ENCODE results near the gene GAMT.
A peak's percentile ranks its signal among the peaks of the same experiment; 100 is the strongest.

Gene GAMT

DNA sequence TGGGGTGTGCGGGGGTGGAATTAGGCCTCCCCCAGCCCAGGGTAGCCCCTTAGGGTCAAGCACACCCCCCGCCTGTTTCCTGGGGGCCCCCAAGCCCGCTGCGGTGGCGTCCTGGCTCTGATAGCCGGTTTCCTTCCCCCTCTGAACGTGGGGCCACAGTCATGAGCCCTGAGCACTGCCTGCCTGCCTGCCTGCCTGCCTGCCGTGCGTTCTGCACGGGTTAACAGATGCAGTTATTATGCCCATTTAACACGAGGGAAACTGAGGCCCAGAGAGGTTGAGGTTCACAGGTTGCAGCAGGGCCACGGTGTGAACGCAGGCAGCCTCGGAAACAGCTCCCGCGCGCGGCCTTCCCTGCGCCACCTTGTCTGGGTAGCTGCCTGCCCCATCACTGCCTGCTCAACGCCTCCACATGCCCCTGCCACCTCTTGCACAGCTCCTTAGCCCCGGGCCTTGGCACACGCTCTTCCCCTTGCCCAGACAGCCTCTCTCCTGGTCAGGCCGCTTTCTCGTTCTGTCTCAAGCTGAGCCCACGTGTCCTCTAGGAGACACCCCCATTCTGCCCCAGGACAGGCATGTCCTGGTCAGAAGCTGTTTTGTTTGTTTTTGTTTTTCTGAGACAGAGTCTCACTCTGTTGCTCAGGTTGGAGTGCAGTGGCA lies 1.2 kb upstream of the GAMT start:
- ATAC-seq (no peak), DNase-seq (no peak)
- Mint-ChIP-seq H3K4me1 (peaks cover 17% of the 10 kb centered on the region), H3K9me3 (no peaks in the 10 kb centered on the region), H3K27ac (no peak overlapping the region), H3K4me3 (peak overlapping the region; percentile 33), H3K27me3 (peaks cover 5% of the 10 kb centered on the region), H3K36me3 (ENCODE audit: low read depth) (no peaks in the 10 kb centered on the region)

DNA sequence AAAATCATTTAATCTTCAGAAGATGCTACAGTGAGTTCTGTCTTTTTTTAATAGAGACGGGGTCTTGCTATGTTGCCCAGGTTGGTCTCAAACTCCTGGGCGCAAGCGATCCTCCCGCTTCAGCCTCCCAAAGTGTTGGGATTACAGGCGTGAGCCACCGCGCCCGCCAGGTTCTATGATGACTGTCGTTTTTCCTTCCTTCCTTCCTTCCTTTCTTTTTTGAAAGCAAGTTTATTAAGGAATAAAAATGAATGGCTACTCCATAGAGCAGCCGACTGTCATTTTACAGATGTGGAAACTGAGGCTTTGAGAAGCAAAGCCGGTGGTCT lies 511 bp upstream of the GAMT start:
- Mint-ChIP-seq H3K36me3 (ENCODE audit: low read depth) (no peaks in the 10 kb centered on the region), H3K9me3 (no peaks in the 10 kb centered on the region), H3K4me1 (peaks cover 17% of the 10 kb centered on the region), H3K4me3 (peak overlapping the region; percentile 48), H3K27ac (no peak overlapping the region), H3K27me3 (peaks cover 5% of the 10 kb centered on the region)
- ATAC-seq, result no peak
- DNase-seq, result no peak

DNA sequence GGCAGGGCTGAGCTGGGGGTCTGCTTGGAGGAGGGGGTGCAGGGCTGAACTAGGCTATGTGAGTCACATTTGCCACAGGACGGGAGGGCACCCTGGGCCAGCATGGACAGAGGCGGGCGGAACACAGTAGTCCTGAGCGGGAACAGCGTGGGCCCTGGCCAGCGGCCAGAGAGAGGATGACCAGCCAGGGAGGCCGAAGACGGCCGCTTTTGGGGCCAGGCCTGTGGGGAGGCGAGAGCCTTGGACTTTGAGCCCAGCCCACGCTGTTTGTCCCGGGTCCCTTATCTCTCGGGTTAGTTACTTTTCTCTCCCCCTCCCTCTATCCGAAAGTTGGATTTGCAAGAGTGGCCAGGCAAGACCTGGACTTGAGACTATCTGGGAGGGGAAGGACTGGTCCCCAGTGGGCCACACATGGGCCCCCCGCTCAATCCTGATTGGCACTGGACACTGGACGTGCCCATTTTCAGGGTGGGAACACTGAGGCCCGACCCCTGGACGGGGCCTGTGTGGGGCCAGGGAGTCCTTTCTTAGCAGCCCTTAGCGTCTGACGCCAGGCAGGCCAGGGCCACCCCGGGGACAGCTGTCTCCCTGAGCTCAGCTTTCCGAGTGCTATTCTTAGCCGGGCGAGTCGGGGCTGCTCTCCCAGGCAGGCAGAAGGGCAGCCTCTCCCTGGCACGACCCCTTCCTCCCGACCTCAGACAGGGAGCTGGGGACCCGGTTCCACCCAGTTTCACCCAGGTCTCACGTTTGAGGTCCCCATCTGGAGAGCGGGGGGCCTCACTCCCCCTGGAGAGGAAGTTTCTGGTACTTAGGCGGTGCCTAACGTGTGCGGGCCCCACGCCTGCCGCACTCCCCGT lies 833 bp downstream of the GAMT start:
- no peaks in the 10 kb centered on the region for H3K9me3 Mint-ChIP-seq
- H3K27ac Mint-ChIP-seq, result no peak overlapping the region
- H3K4me3 Mint-ChIP-seq, result peak overlapping the region; percentile 69
- H3K27me3 Mint-ChIP-seq, result peaks cover 5% of the 10 kb centered on the region
- no peaks in the 10 kb centered on the region for H3K36me3 Mint-ChIP-seq (ENCODE audit: low read depth)
- no peak for ATAC-seq
- H3K4me1 Mint-ChIP-seq, result peaks cover 16% of the 10 kb centered on the region
- no peak for DNase-seq

GRCh38 chr19:1399745-1400144 lies 1.6 kb downstream of the GAMT start:
- peaks cover 16% of the 10 kb centered on the region for H3K4me1 Mint-ChIP-seq

GRCh38 chr19:1399079-1399478 lies 2.3 kb downstream of the GAMT start:
- DNase-seq (no peak), ATAC-seq (no peak)
- H3K27ac Mint-ChIP-seq, result no peak overlapping the region
- peaks cover 5% of the 10 kb centered on the region for H3K27me3 Mint-ChIP-seq
- H3K4me1 Mint-ChIP-seq, result peaks cover 16% of the 10 kb centered on the region
- H3K36me3 Mint-ChIP-seq (ENCODE audit: low read depth), result no peaks in the 10 kb centered on the region
- H3K9me3 Mint-ChIP-seq, result no peaks in the 10 kb centered on the region
- no peak overlapping the region for H3K4me3 Mint-ChIP-seq

More at GRCh38 chr19:1399745-1400144, 1.6 kb downstream of the GAMT start:
- H3K4me3 Mint-ChIP-seq, result no peak overlapping the region
- ATAC-seq (no peak), DNase-seq (no peak)
- peaks cover 5% of the 10 kb centered on the region for H3K27me3 Mint-ChIP-seq
- no peak overlapping the region for H3K27ac Mint-ChIP-seq
- H3K9me3 Mint-ChIP-seq, result no peaks in the 10 kb centered on the region
- no peaks in the 10 kb centered on the region for H3K36me3 Mint-ChIP-seq (ENCODE audit: low read depth)

DNA sequence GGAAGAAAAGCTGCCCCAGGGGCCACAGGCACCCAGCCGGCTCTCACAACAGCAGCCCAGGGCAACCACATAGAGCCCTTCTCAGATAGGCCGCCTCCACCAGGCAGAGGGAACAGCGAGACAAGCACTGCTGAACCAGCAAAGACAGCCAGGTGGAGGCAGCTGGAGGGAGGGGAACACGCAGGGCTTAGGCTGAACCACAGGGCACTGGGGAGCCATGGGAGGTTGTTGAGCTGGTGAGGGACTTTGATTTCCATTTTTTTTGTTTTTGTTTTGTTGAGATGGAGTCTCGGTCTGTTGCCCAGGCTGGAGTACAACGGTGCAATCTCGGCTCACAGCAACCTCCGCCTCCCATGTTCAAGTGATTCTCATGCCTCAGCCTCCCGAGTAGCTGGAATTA lies 3.5 kb downstream of the GAMT start:
- ATAC-seq (no peak), DNase-seq (no peak)
- Mint-ChIP-seq H3K4me3 (no peak overlapping the region), H3K4me1 (peaks cover 13% of the 10 kb centered on the region), H3K36me3 (ENCODE audit: low read depth) (no peaks in the 10 kb centered on the region), H3K27ac (no peak overlapping the region), H3K9me3 (no peaks in the 10 kb centered on the region), H3K27me3 (peaks cover 2% of the 10 kb centered on the region)

- H3K27me3 Mint-ChIP-seq, result no peaks in the 10 kb centered on the region
- H3K4me1 Mint-ChIP-seq, result peaks cover 8% of the 10 kb centered on the region
- H3K36me3 Mint-ChIP-seq (ENCODE audit: low read depth), result peaks cover 4% of the 10 kb centered on the region
- H3K27ac Mint-ChIP-seq, result no peak overlapping the region
- no peaks in the 10 kb centered on the region for H3K9me3 Mint-ChIP-seq
- ATAC-seq (no peak), DNase-seq (no peak)
- no peak overlapping the region for H3K4me3 Mint-ChIP-seq
These were observed 4.3 kb downstream of the GAMT start for GRCh38 chr19:1396768-1397679.

DNA sequence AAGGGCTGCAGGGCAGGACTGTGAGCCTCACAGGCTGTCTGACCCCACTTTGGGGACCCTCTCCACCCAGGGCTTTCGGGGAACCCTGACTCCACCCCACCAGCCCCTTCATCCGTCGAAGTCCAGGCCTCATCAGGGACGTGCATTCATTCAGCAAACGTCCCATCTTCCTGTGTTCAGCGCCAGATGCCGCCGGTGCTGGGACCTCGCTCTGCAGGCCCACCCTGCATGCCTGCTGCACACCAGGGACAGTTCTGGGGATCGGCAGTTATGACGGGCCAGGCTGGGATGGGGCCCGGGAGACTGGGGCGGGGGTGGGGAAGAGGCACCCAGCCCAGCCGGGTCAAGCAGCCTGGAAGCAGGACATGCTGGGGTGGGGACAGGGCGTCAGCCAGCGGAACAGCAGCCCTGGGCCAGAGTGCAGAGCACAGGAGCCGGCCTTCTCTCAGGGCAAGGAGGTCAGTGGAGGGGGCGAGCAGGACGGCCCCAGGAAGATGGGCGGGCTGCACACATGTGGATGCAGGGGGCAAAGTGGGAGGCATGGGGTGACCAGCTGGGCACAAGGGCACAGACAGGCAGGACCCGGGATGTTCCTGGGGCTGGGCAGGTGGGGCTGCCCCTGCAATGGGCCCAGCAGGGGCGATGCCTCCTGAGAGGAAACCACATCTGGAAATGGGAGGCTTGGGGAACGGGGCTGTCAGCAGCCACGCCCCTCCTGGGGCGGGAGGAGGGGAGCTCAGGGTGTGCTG lies 5.1 kb downstream of the GAMT start:
- Mint-ChIP-seq H3K4me3 (no peak overlapping the region), H3K9me3 (no peaks in the 10 kb centered on the region), H3K36me3 (ENCODE audit: low read depth) (peaks cover 6% of the 10 kb centered on the region), H3K27ac (no peak overlapping the region), H3K4me1 (peaks cover 7% of the 10 kb centered on the region), H3K27me3 (no peaks in the 10 kb centered on the region)
- DNase-seq (no peak), ATAC-seq (no peak)

- H3K4me3 Mint-ChIP-seq, result no peak overlapping the region
- peaks cover 8% of the 10 kb centered on the region for H3K36me3 Mint-ChIP-seq (ENCODE audit: low read depth)
- no peaks in the 10 kb centered on the region for H3K27me3 Mint-ChIP-seq
- no peaks in the 10 kb centered on the region for H3K9me3 Mint-ChIP-seq
- peaks cover 5% of the 10 kb centered on the region for H3K4me1 Mint-ChIP-seq
- no peak overlapping the region for H3K27ac Mint-ChIP-seq
- DNase-seq, result no peak
- ATAC-seq, result no peak
These were observed 5.9 kb downstream of the GAMT start for GRCh38 chr19:1395194-1396018.

DNA sequence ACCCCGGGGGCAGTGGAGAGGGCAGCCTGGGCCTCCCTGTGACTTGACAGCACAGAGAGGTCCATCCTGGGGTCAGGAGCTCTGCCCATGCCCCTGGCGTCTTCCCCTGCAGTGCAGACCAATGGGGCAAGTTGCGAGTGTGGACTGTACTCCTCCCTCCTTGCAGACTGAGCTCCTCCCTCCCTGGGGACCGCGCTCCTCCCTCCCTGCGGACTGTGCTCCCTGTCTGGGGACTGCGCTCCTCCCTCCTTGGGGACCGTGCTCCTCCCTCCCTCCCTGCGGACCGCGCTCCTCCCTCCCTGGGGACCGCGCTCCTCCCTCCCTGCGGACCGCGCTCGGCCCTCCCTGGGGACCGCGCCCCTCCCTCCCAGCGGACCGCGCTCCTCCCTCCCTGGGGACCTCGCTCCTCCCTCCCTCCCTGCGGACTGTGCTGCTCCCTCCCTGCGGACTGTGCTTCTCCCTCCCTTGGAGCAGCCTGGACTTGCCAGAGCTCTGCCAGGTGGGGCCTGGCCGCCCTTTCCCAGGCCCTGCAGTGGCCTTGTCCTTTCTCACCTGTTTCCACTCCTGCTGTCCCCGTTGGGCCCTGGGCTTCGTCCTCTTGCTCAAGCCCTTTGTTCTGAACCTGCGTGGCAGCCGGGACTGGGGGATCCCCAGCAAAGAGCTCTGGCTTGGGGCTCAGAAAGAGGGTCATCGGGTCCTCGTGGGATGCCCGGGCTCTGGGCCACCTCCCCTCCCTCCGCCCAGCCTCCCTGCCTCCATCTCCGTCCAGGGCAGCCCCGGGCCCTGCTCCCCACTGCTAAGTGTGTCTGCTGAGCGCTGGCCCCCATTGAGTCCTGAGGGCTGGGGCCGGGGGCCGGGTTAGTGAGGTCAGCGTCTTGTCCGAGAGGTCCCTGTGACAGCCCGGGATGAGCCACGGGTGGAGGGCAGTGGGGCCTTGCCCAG lies 6.8 kb downstream of the GAMT start:
- ATAC-seq (no peak), DNase-seq (no peak)
- no peaks in the 10 kb centered on the region for H3K27me3 Mint-ChIP-seq
- no peak overlapping the region for H3K27ac Mint-ChIP-seq
- peaks cover 10% of the 10 kb centered on the region for H3K36me3 Mint-ChIP-seq (ENCODE audit: low read depth)
- H3K4me3 Mint-ChIP-seq, result no peak overlapping the region
- H3K4me1 Mint-ChIP-seq, result peaks cover 5% of the 10 kb centered on the region
- H3K9me3 Mint-ChIP-seq, result no peaks in the 10 kb centered on the region

- Mint-ChIP-seq H3K27me3 (no peaks in the 10 kb centered on the region), H3K9me3 (no peaks in the 10 kb centered on the region), H3K36me3 (ENCODE audit: low read depth) (peaks cover 16% of the 10 kb centered on the region), H3K4me3 (no peak overlapping the region), H3K4me1 (peaks cover 5% of the 10 kb centered on the region), H3K27ac (no peak overlapping the region)
- ATAC-seq, result no peak
- no peak for DNase-seq
These were observed 7.5 kb downstream of the GAMT start for GRCh38 chr19:1393841-1394240.

- no peak for ATAC-seq
- Mint-ChIP-seq H3K27ac (no peak overlapping the region), H3K27me3 (no peaks in the 10 kb centered on the region), H3K36me3 (ENCODE audit: low read depth) (peaks cover 18% of the 10 kb centered on the region), H3K9me3 (no peaks in the 10 kb centered on the region), H3K4me1 (peaks cover 5% of the 10 kb centered on the region), H3K4me3 (no peak overlapping the region)
- no peak for DNase-seq
These were observed 8.3 kb downstream of the GAMT start for GRCh38 chr19:1392939-1393530.
